HG02678 (cell line): Measurements from ENCODE around the gene SUPT4H1.
"Not testable (repeated sequence)": the region's sequence is repeated elsewhere in the genome, so short reads cannot be mapped to it uniquely, and the experiment has no call there.

Experiments
- ATAC-seq: cut with Tn5 transposase; IDR thresholded peaks from one replicate; pipeline ENCODE4 v1.9.1; 2021; ENCODE audit warnings: mild to moderate bottlenecking, moderate library complexity; ENCODE audit not compliant: unreplicated experiment

Gene SUPT4H1

DNA sequence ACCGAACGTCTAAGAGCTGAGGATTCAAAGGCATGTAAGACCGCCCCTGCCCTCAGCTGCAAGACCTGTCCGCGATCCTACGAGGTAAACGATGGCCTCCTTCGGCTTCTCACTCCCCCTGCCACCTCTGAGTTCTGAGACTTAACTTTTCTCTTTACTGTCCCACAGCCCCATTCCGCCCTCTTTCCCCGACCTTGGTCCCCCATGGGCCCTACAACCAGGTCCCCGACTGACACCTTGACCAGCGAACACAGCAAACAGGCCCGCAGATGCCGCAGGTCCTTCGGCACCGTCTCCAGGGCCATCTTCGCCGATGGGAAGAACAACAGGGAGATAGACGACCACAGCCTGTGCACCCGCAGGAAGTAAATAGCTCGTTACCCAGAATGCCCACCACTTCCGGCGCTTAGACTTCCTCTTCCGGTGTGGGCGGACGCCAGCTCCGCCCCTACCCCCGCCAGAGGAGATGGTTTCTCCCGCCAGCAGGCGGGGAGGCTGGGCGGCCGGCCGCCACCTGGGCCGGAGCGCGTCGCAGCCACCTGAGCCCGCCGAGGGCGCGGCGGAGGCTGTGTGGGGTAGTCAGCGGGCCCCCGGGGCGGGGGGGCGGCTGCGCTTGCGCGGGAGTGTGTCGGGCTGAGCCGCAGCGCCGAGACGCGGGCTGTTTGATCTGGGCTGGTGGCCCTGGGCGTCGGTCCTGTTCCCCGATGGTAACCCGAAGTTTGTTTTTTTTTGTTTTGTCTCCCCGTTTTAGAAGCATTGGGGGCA, at the start of gene SUPT4H1:
Gene SUPT4H1 (minus strand): TSS at position 371 of the 765 bp plus-strand sequence. CDS start 66 bp downstream, at position 305.
- peak; percentile 96 for ATAC-seq

GRCh38 chr17:58401287-58401686, 49.3 kb upstream of the SUPT4H1 start:
- no peak for ATAC-seq

DNA sequence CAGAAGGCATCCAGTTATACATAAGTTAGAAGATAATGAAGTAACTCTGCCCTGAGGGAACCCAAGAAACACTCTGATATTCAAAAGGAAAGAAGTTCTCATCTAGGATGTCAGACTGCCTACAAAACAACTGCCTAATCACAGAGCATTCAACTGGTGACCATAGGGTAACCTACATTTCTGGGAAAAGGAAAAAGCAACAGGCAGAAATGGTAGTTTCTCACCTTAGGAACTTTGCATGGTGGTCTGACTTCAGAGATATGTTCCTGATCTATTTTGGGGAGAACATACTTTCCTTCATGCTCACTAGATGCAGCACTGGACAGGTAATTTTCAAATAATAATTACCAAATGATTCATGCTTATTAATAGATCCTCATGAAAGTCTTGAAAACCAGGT, 48.8 kb upstream of the SUPT4H1 start:
- ATAC-seq, result no peak

GRCh38 chr17:58399974-58400373, 48.0 kb upstream of the SUPT4H1 start:
- no peak for ATAC-seq

DNA sequence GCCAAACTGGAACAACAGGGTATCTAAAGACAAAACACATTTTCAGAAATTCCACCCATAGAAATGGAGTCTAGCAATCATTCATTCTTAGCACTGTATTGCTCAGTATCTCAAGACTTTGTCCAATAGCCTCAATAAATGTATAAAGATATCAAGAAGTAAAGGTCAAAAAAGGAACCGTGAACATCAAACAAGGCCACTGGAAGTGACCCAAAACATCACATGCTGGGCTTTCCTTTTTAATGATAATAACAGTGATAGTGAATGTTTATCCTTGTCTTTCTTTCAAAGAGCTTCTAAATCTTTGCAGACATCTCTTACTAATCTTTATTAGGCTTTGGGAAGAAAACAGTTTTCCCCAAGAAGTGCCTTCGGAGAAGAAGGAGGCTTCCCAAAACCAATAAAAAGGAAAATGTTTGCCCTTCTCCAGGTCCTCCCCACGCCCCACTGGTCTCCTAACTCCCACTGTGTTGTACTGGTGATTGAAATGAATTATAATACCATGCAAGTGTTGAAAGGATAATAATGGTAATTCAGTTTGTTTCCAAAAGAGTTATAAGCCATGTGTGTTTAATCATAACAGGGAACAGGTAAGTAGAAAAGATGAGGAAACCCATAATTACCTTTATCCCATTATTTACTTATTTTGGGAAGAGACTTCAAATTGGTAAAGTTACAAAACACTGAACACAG, 46.7 kb upstream of the SUPT4H1 start:
- ATAC-seq, result no peak

DNA sequence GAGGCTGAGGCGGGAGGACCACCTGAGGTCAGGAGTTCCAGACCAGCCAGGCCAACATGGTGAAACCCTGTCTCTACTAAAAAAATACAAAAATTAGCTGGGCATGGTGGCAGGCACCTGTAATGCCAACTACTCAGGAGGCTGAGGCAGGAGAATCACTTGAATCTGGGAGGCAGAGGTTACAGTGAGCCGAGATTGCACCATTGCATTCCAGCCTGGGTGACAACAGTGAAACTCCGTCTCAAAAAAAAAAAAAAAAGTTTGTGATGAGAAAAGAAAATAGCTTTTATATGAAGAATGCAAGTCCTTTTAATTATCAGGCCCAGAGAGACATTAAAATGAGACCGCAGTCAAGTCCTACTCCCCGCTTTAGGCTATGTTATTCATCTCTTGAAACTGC, 45.4 kb upstream of the SUPT4H1 start:
- not testable (repeated sequence) for ATAC-seq

DNA sequence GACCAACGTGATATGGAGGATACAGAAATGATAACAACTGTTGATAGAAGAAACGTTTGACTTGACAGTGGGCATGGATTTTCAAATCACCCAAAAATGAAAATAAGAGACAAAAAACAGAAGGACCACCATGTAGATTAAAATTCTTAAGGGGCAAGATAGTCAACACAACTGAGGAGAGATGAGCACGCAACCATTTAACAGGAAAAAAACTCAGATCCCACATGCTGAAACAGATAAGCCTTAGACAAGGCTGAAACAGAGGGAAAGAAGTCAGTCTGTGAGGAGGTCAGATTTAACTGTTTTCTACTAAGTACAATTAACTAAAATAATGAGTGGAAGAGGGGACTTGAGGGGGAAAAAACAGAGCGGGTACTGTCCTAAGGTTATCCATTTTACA, 44.2 kb upstream of the SUPT4H1 start:
- ATAC-seq, result no peak

- ATAC-seq, result no peak
Measured at GRCh38 chr17:58394534-58395223, 42.7 kb upstream of the SUPT4H1 start.

DNA sequence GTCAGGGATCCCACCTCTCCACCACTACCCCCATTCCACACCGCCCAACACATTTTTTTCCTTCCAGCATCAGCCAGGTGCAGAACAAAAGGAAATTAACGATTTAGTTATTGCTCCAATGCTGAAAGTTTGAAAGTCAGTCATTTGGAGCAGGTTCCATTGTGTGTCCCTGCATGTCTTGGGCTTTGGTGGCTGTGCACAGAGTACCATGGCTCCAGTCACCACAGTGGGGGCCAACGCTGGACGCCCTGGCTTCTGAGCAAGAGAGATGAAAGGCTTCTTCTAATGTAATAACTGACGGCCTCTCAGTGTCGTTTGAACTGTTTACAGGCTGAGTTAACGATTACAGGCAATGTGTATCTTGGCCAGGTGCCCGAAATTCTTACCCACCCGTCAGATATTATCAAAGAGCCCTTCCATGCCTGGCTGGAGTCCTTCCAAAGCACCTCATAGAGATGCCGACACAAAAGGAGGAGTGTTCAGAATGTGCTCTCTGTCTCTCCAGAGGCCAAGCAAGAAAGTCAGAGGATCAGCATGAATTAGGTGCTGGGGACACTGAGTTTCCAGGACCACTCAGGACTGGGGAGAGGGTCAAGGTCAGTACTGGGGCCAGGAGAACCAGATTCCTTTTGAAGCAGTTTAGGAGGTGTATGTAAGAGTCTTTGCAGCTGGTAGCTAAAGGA, 39.4 kb upstream of the SUPT4H1 start:
- ATAC-seq, result no peak

DNA sequence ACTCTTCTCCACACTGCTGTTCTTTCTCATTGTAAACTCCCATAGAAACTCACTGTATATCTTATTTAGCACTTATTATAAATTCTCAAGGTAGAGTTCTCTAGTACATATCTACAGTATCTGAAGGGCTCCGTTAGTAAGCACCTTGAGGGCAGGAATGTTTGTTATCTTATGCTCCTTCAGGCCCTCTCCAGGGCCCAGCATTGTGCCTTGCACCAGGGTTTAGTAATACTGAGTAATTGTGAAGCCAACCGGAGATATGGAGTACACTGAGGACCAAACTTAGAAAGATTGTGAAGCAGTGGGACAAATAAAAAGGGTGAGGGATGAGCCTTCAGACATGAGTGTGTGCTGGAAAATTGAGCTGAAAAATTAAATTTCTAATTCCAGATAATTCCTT, 38.9 kb upstream of the SUPT4H1 start:
- no peak for ATAC-seq

GRCh38 chr17:58388302-58389190, 36.5 kb upstream of the SUPT4H1 start:
- ATAC-seq, result no peak

DNA sequence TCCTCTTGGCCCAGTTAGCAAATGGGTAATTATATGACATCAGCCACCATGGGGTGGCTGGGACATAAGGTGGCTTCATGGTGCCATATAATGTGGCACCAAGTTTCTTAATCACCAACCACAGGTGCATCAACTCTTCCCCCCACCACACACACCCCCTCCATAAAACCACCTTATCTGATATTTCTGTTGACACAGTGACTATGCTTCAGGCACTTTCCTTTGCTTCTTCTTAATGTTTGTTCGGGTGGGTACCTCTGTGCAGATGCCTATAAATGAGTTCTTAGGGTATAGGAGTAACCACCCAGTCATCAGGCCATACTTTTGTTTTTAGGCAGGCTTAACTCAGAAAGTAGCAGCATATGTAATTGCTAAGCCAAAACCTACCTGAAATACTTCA, 35.8 kb upstream of the SUPT4H1 start:
- no peak for ATAC-seq

DNA sequence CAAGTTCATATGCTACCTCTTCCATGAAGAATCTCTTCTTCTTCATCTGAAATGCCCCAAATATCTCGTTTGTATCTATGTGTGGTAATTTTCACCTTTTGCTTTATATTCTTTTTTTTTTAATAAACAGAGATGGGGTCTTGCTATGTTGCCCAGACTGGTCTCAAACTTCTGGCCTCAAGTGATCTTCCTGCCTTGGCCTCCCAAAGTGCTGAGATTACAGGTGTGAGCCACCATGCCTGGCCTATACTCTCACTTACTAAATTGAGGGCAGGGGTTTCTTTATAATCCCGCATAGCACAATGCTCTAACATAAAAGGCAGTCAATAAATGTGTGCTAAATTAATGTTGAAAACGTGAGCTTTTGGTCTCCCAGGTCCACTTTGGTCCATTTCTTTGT, 34.7 kb upstream of the SUPT4H1 start:
- no peak for ATAC-seq

DNA sequence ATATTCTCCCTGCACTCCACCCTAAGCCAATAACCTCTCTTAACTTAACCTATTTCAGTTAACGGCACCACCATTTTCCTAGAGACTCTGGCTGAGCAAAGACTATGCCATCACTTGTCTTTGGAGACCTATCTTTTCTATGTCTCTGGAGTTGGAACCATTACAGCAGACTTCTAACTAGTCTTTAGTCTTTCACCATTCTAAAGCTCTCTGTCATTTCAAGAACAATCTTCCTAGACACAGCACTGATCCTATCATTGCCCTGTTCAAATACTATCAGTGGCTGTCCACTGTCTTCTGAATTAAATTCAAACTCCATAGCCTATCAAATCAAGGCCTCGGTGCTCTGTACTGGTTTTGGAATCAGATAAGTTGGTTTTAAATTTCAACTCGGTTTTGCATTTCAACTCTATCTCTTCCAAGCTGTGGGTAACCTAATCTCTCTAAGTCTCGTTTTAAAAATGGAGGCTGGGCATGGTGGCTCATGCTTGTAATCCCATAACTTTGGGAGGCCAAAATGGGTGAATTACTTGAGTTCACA, 33.4 kb upstream of the SUPT4H1 start:
- ATAC-seq, result no peak

DNA sequence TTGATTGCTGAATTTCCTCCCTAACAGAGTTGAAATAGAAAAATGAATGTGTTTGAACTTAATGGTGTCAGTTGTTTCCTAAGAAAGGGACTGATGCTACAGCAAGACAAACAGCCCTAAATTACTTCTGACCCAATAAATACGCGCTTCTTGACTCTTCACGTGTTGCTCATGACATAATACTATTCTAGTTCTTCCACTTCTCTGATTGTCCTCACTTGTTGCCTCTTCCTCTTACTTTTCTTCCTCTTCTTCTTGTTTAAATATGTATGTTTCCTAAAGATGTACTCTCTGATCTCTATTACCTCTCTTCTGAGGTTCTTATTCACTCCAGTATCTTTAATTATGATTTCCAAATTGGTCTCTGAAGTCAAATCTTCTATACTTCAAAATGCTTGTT, 32.9 kb upstream of the SUPT4H1 start:
- ATAC-seq, result no peak

DNA sequence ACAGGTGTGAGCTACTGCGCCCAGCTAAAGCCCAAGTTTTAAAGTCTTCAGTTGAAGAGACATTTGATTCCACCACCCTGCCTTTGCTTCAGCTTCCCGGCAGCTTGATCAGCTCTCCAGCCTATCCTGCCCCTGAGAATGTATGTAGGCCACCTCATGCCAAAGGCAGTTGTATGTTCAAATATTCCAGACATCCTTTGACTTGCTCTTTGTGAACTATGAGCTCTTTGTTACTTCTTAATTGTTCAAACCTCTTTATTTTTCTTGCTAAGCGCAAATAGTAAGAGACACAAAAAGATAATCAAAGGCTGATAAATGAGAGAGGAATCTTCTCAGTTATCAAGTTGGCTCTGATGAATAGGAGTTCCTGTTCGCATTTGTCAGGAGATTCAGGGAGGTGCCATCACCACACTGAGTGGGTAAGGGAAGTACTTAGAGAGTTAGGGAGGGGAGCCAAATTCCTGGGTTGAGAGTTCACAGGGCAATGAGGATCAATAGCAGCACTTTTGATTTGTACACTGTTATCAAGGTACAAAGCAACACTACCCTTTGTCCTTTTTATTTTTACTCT, 32.0 kb upstream of the SUPT4H1 start:
- ATAC-seq, result no peak

GRCh38 chr17:58382872-58383242, 30.9 kb upstream of the SUPT4H1 start:
- no peak for ATAC-seq

DNA sequence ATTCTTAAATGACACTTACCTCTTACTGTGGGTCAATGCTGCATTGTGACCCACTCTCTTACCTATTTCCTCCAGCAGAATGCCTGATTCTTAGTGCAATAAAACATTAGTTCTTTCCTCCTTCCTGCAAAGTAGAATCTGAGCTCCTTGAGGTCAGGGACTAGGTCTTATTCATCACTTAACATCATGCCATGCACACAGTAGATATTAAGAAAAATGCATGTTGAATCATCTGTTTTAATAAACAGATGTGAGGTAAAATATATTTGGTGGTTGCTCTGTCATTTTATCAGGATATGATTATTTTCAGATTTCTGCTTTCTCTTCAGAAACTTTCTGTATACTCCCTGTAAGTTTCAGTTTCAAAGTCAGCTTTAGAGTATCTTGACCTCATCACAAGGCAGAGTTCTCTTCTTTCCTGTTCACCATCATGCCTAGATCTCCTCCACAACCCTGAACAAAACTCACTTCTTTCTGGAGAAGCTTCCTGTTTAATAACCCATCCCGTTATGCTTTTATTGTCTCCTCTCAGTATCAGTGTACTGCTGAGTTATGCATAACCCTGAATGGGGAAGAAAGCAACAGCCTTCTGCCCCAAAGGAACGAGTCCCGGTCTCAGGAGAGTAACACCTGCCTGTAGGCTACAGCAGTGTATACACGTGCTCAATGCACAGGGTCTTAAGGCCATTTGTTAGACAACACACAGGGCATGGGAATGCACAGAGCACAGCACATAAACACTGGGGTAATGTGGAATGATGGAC, 30.3 kb upstream of the SUPT4H1 start:
- ATAC-seq, result no peak
